ENCODE measurements around the gene KCNQ1.

The KCNQ1 gene

GRCh38 chr11:2459796-2460531 lies 15.2 kb downstream of the KCNQ1 start:
- no peak for DNase-seq (ENCODE audit: low read depth)
- H3K4me3 ChIP-seq (ENCODE audit: control insufficient read depth, low read depth, low read length): no peak overlapping the region
- TF ChIP-seq CTCF (IDR thresholded peaks at IDR 0.05; ENCODE audit: control insufficient read depth, insufficient read depth, low read depth, low read length, missing control alignments): no peak

GRCh38 chr11:2460540-2461252 lies 15.9 kb downstream of the KCNQ1 start:
- H3K4me3 ChIP-seq (ENCODE audit: control insufficient read depth, low read depth, low read length): no peak overlapping the region
- DNase-seq (ENCODE audit: low read depth): no peak
- TF ChIP-seq CTCF (IDR thresholded peaks at IDR 0.05; ENCODE audit: control insufficient read depth, insufficient read depth, low read depth, low read length, missing control alignments): no peak

GRCh38 chr11:2461253-2461955 lies 16.6 kb downstream of the KCNQ1 start:
- no peak overlapping the region for H3K4me3 ChIP-seq (ENCODE audit: control insufficient read depth, low read depth, low read length)
- DNase-seq (ENCODE audit: low read depth): no peak
- TF ChIP-seq CTCF (IDR thresholded peaks at IDR 0.05; ENCODE audit: control insufficient read depth, insufficient read depth, low read depth, low read length, missing control alignments): no peak

GRCh38 chr11:2461956-2462542 lies 17.2 kb downstream of the KCNQ1 start:
- H3K4me3 ChIP-seq (ENCODE audit: control insufficient read depth, low read depth, low read length): no peak overlapping the region
- no peak for DNase-seq (ENCODE audit: low read depth)
- no peak for TF ChIP-seq CTCF (IDR thresholded peaks at IDR 0.05; ENCODE audit: control insufficient read depth, insufficient read depth, low read depth, low read length, missing control alignments)

GRCh38 chr11:2462543-2462985 lies 17.8 kb downstream of the KCNQ1 start:
- TF ChIP-seq CTCF (IDR thresholded peaks at IDR 0.05; ENCODE audit: control insufficient read depth, insufficient read depth, low read depth, low read length, missing control alignments): no peak
- H3K4me3 ChIP-seq (ENCODE audit: control insufficient read depth, low read depth, low read length): no peak overlapping the region
- DNase-seq (ENCODE audit: low read depth): no peak

GRCh38 chr11:2462986-2463765 lies 18.4 kb downstream of the KCNQ1 start:
- DNase-seq (ENCODE audit: low read depth): no peak

More at GRCh38 chr11:2462986-2463765, 18.4 kb downstream of the KCNQ1 start:
- TF ChIP-seq CTCF (IDR thresholded peaks at IDR 0.05; ENCODE audit: control insufficient read depth, insufficient read depth, low read depth, low read length, missing control alignments): no peak
- no peak overlapping the region for H3K4me3 ChIP-seq (ENCODE audit: control insufficient read depth, low read depth, low read length)
